HG03039 (cell line): ENCODE results near the gene CGB3.
"Not testable (repeated sequence)": the region's sequence is repeated elsewhere in the genome, so short reads cannot be mapped to it uniquely, and the experiment has no call there.

ENCODE experiments used
- ATAC-seq: cut with Tn5 transposase; IDR thresholded peaks from one replicate; pipeline ENCODE4 v1.9.1; 2021; ENCODE audit warnings: mild to moderate bottlenecking, moderate library complexity; ENCODE audit not compliant: unreplicated experiment

CGB3 gene

DNA sequence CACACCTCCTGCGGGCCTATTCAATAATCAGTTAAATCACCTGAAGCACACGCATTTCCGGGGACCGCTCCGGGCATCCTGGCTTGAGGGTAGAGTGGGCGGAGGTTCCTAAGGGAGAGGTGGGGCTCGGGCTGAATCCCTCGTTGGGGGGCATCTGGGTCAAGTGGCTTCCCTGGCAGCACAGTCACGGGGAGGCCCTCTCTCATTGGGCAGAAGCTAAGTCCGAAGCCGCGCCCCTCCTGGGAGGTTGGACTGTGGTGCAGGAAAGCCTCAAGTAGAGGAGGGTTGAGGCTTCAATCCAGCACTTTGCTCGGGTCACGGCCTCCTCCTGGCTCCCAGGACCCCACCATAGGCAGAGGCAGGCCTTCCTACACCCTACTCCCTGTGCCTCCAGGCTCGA, 19.4 kb upstream of the CGB3 start, which contains the start of gene CGB5:
Gene CGB5, plus strand, starts transcription at position 301 of the 400 bp plus-strand sequence. CDS start 362 bp downstream, outside the sequence.
- ATAC-seq: not testable (repeated sequence)

GRCh38 chr19:49042666-49043065, 18.5 kb upstream of the CGB3 start:
- ATAC-seq: not testable (repeated sequence)

- no peak for ATAC-seq
Measured at GRCh38 chr19:49042177-49042576, 18.0 kb upstream of the CGB3 start.

- not testable (repeated sequence) for ATAC-seq
Measured at GRCh38 chr19:49039736-49040135, 15.6 kb upstream of the CGB3 start.

DNA sequence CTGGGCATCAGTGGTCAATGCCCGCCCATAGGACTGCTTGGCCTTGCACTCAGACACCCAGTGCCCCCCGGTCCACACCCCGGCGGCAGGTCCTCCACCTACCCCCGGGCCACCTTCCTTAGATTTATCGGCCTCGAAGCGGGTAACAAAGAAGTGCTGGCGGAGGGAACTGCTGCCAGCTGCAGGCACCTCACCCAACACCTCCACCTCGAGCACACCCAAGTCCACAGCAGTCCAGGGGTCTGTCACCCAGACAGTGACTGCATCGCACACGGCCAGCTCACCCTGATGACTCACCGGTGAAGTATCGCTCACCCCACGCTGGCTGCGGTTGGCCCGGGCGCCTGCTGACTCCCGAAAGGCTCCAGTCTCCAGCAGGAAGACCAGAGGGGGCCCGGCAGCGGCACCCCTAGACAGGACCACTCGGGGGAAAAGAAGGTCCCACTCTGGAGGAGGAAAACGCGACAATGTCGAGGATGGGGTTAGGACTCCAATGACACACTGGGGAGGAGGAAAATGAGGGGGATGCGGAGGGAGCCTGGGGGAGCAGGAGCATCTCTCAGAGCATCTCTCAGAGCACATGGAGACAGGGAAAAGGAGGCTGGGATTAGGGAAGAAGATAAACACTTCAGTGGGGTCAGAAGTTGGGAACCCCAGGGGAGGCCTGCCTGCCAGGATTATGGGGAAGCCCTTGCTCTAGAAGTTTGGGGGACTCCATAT, 14.6 kb upstream of the CGB3 start:
- ATAC-seq: not testable (repeated sequence)

DNA sequence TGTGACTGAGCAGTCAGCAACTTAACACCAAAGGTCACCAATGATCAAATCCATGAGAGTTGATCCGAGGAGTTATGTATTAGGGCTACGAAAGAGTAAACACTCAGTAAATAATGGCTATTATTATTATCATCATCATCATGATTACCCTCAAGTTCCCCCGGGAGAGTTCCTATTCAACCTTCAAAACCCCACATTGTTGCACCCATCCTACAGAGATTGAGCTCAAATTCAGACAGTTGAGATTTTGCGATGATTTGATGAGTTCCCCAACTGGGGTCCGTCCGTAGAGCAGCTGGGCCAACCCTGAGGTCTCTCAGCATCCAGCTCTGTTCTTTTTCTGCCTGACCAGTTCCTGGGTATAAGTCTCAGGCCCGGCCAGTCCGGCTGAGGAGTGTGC, 14.0 kb upstream of the CGB3 start:
- not testable (repeated sequence) for ATAC-seq

GRCh38 chr19:49036815-49037214, 12.7 kb upstream of the CGB3 start, which contains the start of gene CGB1:
CGB1 (minus strand) TSS chr19:49036895; CDS start chr19:49036711, 184 bp downstream.
- not testable (repeated sequence) for ATAC-seq

- ATAC-seq: not testable (repeated sequence)
Measured at GRCh38 chr19:49031642-49032301, 7.6 kb upstream of the CGB3 start, which contains the start of gene CGB2. CGB2 (plus strand) TSS chr19:49031890; CDS start chr19:49032096, 206 bp downstream.

- ATAC-seq: not testable (repeated sequence)
Measured at GRCh38 chr19:49030323-49030722, 6.2 kb upstream of the CGB3 start.

GRCh38 chr19:49029749-49030148, 5.6 kb upstream of the CGB3 start:
- ATAC-seq: not testable (repeated sequence)

DNA sequence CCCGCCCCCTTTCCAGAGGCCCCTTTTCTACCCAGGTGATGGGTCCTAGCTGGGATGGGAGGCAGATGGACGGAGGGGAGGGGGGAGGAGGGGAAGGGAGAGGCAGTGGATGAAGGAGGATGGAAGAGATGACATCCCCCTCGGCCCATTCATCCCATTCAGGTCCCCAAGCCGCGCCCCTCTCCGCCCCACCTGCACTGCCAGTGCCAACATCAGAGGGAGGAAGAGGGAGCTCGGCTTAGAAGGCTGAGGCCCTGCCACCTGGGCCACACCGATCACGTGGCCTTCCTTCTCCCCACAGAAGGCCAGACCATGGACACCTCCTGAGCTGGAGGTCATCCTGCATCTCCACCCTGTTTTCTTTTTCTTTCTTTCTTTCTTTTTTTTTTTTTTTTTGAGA, 4.6 kb upstream of the CGB3 start:
- ATAC-seq: not testable (repeated sequence)

DNA sequence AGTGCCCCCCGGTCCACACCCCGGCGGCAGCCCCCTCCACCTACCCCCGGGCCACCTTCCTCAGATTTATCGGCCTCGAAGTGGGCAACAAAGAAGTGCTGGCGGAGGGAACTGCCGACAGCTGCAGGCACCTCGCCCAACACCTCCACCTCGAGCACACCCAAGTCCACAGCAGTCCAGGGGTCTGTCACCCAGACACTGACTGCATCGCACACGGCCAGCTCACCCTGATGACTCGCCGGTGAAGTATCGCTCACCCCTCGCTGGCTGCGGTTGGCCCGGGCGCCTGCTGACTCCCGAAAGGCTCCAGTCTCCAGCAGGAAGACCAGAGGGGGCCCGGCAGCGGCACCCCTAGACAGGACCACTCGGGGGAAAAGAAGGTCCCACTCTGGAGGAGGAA, 1.5 kb upstream of the CGB3 start:
- not testable (repeated sequence) for ATAC-seq

DNA sequence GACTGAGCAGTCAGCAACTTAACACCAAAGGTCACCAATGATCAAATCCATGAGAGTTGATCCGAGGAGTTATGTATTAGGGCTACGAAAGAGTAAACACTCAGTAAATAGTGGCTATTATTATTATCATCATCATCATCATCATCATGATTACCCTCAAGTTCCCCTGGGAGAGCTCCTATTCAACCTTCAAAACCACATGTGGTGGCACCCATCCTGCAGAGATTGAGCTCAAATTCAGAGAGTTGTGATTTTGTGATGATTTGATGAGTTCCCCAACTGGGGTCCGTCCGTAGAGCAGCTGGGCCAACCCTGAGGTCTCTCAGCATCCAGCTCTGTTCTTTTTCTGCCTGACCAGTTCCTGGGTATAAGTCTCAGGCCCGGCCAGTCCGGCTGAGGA, 955 bp upstream of the CGB3 start:
- not testable (repeated sequence) for ATAC-seq

- no peak for ATAC-seq
Measured at GRCh38 chr19:49022116-49022515, 2.0 kb downstream of the CGB3 start.

GRCh38 chr19:49020931-49021895, 2.9 kb downstream of the CGB3 start:
- ATAC-seq: no peak

DNA sequence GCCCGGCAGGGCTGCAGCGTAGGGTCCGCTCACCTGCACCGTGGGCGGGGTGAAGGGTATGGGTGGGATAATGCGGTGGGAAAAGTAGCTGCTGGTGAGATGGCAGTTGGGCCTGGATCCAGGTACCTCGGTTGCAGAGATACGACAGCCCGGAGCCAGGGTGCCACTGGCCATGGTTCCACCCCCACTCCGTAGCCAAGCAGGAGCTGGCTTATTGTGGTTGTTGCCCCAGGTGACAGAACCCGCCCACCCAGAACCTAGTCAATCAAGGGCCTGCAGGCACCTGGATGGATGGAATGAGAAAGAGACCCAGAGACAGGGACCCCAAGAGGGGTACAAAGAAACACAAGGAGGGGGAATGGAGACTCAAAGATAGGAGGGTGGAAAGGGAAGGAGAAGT, 3.8 kb downstream of the CGB3 start:
- no peak for ATAC-seq

DNA sequence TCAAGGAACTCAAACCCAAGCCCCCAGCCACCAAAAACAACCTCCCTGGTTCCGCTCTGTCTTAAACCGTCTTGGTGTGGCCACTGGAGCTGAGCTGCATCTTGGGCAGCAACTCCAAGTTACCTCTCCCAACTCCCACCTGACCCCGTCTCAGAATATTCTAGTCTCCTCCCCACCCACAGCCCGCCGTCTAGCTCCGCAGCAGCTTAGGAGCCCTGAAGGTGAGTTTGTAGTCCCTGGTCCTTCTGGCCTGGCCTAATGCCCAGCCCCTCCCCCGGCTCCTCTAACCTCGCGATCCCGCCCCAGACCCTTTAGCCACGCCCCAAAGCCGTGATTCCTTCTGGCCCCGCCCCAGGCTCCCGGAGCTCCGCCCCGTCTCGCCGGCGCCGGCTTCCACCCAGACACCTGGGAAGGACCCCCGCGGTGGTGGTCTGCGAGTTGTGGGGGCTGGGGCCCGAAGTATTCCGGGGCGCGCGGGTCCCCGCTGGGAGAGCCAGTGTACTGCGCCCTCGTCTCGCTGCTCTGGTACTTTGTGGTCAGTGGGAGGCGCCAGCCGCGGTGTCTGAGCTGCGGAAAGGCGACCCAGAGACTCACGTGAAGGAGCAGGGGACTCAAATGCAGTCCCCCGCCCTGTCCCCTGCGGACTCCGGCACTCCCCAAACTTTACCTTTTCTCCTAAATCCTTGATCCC, 4.7 kb downstream of the CGB3 start:
- ATAC-seq: no peak

DNA sequence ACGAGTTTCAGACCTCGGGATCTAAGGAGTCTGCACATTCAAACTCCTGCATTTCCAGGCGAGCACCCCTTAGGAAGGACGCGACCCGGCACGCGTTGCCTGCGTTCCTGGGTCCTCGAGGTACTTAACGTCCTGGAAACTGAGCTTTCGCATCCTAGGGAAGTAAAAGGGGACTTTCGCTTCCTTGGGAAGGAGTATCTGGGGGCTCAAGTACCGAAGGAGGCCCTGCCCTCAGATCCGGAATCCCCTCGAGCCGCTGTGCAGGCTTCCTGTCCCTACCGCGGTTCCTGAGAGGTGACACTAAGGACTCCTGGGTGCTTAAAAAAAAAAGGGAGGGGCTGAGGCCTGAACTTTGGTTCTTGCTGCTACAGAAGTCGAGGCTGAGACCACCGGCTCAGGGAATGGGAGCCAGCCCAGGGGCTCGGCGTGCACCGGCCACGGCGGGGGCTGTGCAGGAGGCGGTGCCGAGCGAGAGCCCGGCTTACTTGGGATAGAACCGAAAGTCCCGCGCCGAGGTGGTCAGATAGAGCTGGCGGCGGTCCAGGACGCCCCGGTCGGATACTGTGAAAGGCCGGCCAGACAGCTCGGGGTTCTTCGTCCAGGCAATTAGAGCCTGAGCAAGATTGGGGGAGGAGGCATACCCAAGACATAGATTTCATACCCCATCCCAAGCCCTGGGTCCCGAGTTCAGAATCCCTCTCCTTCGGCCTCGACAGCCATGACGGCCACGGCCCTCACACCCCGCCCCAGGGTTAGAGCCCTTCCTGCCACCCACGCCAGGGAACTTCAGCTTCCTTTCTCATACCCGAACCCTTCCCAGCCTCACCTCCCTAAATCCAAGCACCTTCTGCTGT, 5.5 kb downstream of the CGB3 start:
- not testable (repeated sequence) for ATAC-seq

DNA sequence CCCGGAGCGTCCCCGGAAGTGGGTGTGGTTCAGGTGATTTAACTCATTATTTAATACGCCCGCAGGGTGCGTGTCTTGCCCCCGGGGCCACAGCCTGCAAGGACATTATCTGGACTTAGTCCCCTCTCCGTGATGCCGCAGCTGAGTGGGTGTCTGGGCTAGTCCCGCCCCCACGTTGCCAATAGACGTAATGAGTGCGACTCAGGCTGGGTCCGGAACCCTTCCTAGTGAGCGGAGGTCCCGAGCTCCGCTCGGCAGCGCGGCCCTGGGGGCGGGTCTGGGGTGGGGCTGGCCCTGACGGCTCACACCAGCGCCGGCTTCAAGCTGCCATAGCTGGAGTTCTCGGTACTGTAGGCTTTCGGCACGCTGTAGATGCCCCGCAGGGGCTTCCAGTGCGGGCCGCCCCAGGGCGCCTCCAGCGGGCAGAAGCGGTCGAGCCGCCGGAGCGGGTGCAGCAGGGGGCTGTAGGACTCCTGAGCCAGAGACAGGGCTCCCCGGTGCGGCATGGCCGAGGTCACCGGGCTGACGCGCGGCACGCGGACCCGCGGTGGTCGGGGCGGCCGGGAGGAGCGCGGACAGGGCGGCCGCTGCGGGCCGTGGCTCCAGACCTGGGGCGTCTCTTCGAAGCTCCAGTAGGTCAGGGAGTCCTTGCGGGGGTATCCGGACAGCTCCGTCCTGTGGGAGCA, 6.3 kb downstream of the CGB3 start:
- no peak for ATAC-seq
